ENCODE results near the gene UGGT1. TPM values are rescaled to one million over a fixed set of nuclear protein-coding genes. Genes with fewer than 3 reads are reported as not detected.

Gene UGGT1
- total RNA-seq, 1 experiment from 2014 or later = 57.3 TPM

DNA sequence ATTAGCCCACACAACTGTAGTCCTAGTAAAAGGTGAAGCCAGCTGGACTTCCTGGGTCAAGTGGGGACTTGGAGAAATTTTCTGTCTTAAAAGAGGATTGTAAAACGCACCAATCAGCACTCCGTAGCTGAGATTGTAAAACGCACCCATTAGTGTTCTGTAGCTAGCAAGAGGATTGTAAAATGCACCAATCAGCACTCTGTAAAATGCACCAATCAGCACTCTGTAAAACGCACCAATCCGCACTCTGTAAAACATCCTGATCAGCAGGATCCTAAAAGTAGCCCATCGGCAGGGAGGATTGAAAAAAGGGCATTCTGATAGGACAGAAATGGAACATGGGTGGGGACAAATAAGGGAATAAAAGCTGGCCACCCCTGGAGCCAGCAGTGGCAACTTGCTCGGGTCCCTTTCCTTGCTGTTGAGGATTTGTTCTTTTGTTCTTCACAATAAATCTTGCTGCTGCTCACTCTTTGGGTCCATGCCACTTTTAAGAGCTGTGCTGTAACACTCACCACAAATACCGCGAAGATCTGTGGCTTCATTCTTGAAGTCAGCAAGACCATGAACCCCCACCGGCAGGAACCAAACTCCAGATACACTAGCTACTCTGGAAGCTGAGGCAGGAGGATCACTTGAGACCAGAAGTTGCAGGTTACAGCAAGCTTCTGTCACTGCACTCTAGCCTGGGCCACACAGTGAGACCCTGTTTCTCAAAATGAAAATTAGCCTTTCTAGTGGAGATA is 125.1 kb downstream of the UGGT1 start:
- DNase-seq (ENCODE audit: low read depth) = peak; percentile 9

DNA sequence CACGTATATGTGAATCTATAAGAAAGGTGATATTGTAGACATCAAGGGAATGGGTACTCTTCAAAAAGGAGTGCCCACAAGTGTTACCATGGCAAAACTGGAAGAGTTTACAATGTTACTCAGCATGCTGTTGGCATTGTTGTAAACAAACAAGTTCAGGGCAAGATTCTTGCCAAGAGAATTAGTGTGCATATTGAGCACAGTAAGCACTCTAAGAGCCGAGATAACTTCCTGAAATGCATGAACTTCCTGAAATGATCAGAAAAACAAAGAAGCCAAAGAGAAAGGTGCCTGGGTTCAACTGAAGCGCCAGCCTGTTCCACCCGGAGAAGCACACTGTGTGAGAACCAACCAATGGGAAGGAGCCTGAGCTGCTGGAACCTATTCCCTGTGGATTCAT is 126.7 kb downstream of the UGGT1 start:
- DNase-seq (ENCODE audit: low read depth) = no peak

GRCh38 chr2:128219891-128220290 is 128.9 kb downstream of the UGGT1 start:
- DNase-seq (ENCODE audit: low read depth) = no peak

DNA sequence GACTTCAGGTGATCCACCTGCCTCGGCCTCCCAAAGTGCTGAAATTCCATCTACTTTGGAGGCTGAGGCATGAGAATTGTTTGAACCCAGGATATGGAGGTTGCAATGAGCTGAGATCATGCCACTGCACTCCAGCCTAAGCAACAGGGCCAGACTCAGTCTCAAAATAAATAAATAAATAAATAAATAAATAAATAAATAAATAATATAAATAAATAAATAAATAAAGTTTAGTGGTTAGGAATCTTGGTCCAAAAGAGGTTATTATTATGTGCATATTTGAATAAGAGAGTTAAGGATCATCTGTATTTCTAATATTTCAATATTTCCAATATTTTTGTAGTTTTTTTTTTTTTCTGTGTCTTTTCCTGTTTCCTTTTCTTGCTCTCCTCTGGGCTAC is 136.9 kb downstream of the UGGT1 start:
- no peak for DNase-seq (ENCODE audit: low read depth)

GRCh38 chr2:128228894-128229293 is 137.9 kb downstream of the UGGT1 start:
- DNase-seq (ENCODE audit: low read depth) = no peak

GRCh38 chr2:128232965-128233789 is 142.2 kb downstream of the UGGT1 start:
- peak; percentile 64 for DNase-seq (ENCODE audit: low read depth)

GRCh38 chr2:128233790-128234395 is 142.9 kb downstream of the UGGT1 start:
- no peak for DNase-seq (ENCODE audit: low read depth)

- no peak for DNase-seq (ENCODE audit: low read depth)
These were observed 143.6 kb downstream of the UGGT1 start for GRCh38 chr2:128234613-128235012.

DNA sequence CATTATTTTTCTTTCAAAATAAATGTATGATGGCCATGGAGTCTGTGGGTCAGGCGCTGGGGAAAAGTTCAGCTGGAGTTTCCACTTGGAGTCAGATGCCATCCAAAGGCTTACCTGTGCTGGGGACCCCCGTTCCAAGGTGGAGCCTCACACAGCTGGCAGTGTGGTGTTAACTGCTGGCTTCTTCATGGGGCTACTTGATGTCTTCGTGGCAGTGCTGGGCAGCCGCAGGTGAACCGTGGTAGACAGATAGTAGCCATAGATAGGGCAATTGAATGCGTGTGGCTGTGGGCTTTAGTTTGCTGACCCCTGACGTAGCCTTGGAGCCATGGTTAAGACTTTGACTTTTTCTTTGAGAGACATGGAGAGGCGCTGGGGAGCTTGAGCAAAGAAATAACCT is 144.6 kb downstream of the UGGT1 start:
- no peak for DNase-seq (ENCODE audit: low read depth)

GRCh38 chr2:128236491-128237035 is 145.6 kb downstream of the UGGT1 start:
- DNase-seq (ENCODE audit: low read depth) = peak; percentile 34

DNA sequence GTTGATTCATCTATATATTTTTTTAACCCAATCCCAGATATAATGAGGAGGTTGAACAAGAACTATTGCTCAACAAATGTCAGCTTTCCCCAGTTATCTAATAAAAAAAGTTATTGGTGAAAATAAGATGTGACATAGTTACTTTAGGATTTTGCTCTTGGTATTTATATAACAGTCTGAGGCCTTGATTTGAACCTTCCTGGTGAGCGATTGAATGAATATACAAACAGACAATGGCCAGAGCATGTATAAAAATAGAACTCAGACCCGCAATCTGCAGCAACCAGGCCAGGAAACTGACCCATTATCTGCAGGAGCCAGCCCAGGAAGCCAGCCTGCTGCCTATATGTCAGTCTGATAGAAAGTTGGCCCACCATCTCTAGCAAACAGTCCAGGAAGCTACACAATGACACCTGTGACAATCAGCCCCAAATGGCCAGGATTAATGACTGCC is 146.1 kb downstream of the UGGT1 start:
- no peak for DNase-seq (ENCODE audit: low read depth)

- no peak for DNase-seq (ENCODE audit: low read depth)
These were observed 147.1 kb downstream of the UGGT1 start for GRCh38 chr2:128237911-128238697.

DNA sequence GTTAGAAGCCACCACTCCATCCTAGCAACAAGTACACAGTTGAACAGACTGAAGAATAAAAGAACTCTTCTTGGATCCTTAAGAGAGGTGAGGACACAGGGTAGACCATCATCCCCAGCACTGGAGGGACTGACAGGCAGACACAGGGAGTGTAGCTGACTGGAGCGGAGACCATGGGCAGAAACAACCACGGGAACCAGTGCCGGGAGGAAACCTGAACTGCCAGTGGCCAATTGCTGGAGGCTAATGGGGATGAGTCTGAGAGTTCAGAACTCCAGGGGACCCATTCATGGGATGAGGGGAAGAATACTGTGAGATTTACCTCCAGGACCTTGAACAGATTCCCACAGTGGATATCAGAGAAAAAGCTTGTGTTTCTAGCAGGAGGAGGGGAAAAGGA is 150.9 kb downstream of the UGGT1 start:
- no peak for DNase-seq (ENCODE audit: low read depth)

Other genes with a start within 250 kb of the UGGT1 start
- gene POLR2D, start 233.0 kb upstream of the UGGT1 start, total RNA-seq (2014; rRNA removed; shearing (Covaris generic)) = 23.4 and 23.7 TPM in 2 replicates
- gene AMMECR1L, start 205.2 kb upstream of the UGGT1 start, total RNA-seq (2014; rRNA removed; shearing (Covaris generic)) = 12.5 and 12.7 TPM in 2 replicates
- 12.2 and 19.1 TPM in 2 replicates for gene SAP130, start 63.1 kb upstream of the UGGT1 start, total RNA-seq (2014; rRNA removed; shearing (Covaris generic))
- 2.9 and 4.6 TPM in 2 replicates for gene HS6ST1, start 227.7 kb downstream of the UGGT1 start, total RNA-seq (2014; rRNA removed; shearing (Covaris generic))